ENCODE measurements around the gene PPM1L. TPM values are rescaled to one million over a fixed set of nuclear protein-coding genes. Genes with fewer than 3 reads are reported as not detected.

Gene PPM1L
- polyA plus RNA-seq, 1 experiment = 0.66 TPM

DNA sequence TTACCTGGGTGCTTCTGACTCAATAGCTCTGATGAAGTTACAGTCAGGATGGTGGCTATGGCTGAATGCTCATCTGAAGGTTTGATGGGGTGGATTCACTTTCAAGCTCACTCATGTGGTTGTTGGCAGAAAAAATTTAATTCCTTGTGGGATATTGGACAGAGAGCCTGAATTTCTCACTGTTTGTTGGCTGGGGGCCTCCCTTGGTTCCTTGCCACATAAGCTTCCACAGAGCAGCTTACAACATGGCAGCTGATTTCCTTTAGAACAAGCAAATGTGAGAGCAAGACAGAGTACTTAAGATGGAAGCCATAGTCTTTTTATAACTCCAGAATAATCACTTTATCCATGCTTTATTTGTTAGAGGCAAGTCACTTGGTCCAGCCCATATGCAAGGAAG lies 150.6 kb downstream of the PPM1L start:
- no peak for DNase-seq (ENCODE audit: low read depth)
- Histone ChIP-seq H3K27me3 (ENCODE audit: control insufficient read depth, insufficient read depth, low read length) (no peaks in the 10 kb centered on the region), H3K36me3 (ENCODE audit: control insufficient read depth, insufficient read depth, low read length) (no peaks in the 10 kb centered on the region), H3K4me3 (ENCODE audit: low read depth, low read length) (no peak overlapping the region)
- CTCF ChIA-PET = interaction anchor here (0.8 kb wide), 1 partner anchor 9 kb away, joined by 3 read pairs; no protein-coding TSS in a partner anchor
- TF ChIP-seq, protein P1, sequence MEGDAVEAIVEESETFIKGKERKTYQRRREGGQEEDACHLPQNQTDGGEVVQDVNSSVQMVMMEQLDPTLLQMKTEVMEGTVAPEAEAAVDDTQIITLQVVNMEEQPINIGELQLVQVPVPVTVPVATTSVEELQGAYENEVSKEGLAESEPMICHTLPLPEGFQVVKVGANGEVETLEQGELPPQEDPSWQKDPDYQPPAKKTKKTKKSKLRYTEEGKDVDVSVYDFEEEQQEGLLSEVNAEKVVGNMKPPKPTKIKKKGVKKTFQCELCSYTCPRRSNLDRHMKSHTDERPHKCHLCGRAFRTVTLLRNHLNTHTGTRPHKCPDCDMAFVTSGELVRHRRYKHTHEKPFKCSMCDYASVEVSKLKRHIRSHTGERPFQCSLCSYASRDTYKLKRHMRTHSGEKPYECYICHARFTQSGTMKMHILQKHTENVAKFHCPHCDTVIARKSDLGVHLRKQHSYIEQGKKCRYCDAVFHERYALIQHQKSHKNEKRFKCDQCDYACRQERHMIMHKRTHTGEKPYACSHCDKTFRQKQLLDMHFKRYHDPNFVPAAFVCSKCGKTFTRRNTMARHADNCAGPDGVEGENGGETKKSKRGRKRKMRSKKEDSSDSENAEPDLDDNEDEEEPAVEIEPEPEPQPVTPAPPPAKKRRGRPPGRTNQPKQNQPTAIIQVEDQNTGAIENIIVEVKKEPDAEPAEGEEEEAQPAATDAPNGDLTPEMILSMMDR (IDR thresholded peaks at IDR 0.05; ENCODE audit: insufficient read depth, low read depth, low read length) = no peak
- POLR2A ChIA-PET = no interaction called here

DNA sequence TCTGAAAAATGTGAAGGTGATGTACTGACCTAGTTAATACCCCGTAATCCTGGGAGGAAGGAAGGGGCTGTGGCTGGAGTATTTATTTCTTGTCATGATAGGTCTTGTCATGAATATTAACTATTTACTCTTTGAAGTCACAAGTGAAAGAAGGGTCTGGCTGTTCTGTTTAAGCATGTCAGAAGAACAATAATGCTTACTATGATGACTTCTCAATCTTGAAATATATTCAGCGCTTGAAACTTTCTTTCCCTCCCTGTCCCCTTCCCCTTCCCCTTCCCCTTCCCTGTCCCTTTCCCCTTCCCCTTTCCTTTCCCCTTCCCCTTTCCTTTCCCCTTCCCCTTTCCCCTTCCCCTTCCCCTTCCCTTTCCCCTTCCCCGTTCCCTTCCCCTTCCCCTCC lies 153.9 kb downstream of the PPM1L start:
- no peak overlapping the region for H3K4me3 ChIP-seq (ENCODE audit: low read depth, low read length)
- no peaks in the 10 kb centered on the region for H3K27me3 ChIP-seq (ENCODE audit: control insufficient read depth, insufficient read depth, low read length)
- POLR2A ChIA-PET = no interaction called here
- CTCF ChIA-PET = no interaction called here
- H3K36me3 ChIP-seq (ENCODE audit: control insufficient read depth, insufficient read depth, low read length) = no peaks in the 10 kb centered on the region
- DNase-seq (ENCODE audit: low read depth) = no peak
- TF ChIP-seq, protein P1 (IDR thresholded peaks at IDR 0.05; ENCODE audit: insufficient read depth, low read depth, low read length) = no peak

DNA sequence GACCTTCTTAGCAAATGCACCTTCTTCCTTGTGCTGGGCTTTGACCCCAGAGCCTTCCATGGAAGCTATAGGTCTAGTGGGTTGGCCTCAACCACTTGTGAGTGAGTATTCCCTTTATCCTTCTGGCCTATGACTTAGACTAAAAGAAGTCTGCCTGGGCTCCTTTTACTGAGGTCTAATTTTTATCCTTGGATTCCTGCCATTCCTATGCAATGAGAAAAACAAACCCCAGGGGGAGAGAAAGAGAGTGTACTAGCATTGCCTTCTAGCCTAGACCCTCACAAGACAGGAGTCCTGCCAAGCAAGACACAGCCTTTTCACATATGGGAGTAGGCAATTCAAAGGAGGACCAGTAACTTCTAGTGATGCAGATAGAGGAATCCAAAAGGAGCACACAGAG lies 155.4 kb downstream of the PPM1L start:
- CTCF ChIA-PET = interaction anchor here (0.6 kb wide), 1 partner anchor 10 kb away, joined by 3 read pairs; no protein-coding TSS in a partner anchor
- H3K4me3 ChIP-seq (ENCODE audit: low read depth, low read length) = no peak overlapping the region
- TF ChIP-seq, protein P1 (IDR thresholded peaks at IDR 0.05; ENCODE audit: insufficient read depth, low read depth, low read length) = no peak
- DNase-seq (ENCODE audit: low read depth) = no peak
- no peaks in the 10 kb centered on the region for H3K27me3 ChIP-seq (ENCODE audit: control insufficient read depth, insufficient read depth, low read length)
- POLR2A ChIA-PET = no interaction called here
- H3K36me3 ChIP-seq (ENCODE audit: control insufficient read depth, insufficient read depth, low read length) = no peaks in the 10 kb centered on the region

GRCh38 chr3:160916472-160916871 lies 160.4 kb downstream of the PPM1L start:
- H3K36me3 ChIP-seq (ENCODE audit: control insufficient read depth, insufficient read depth, low read length) = no peaks in the 10 kb centered on the region
- TF ChIP-seq, protein P1 (IDR thresholded peaks at IDR 0.05; ENCODE audit: insufficient read depth, low read depth, low read length) = no peak
- ChIA-PET POLR2A (no interaction called here), CTCF (interaction anchor here (1.4 kb wide), 1 partner anchor 25 kb away, joined by 7 read pairs; no protein-coding TSS in a partner anchor)
- H3K27me3 ChIP-seq (ENCODE audit: control insufficient read depth, insufficient read depth, low read length) = no peaks in the 10 kb centered on the region
- DNase-seq (ENCODE audit: low read depth) = no peak
- H3K4me3 ChIP-seq (ENCODE audit: low read depth, low read length) = no peak overlapping the region

- TF ChIP-seq, protein P1 (IDR thresholded peaks at IDR 0.05; ENCODE audit: insufficient read depth, low read depth, low read length) = no peak
- Histone ChIP-seq H3K36me3 (ENCODE audit: control insufficient read depth, insufficient read depth, low read length) (no peaks in the 10 kb centered on the region), H3K4me3 (ENCODE audit: low read depth, low read length) (no peak overlapping the region), H3K27me3 (ENCODE audit: control insufficient read depth, insufficient read depth, low read length) (no peaks in the 10 kb centered on the region)
- ChIA-PET CTCF (interaction anchor here (0.7 to 5.0 kb wide), 7 partner anchors 12 to 357 kb away, joined by 3 to 48 read pairs (median 4); no protein-coding TSS in a partner anchor), POLR2A (no interaction called here)
- DNase-seq (ENCODE audit: low read depth) = no peak
Observed at GRCh38 chr3:160919942-160920341, 163.9 kb downstream of the PPM1L start.
